Measurements from ENCODE around the gene CDH23. TPM values are rescaled to one million over a fixed set of nuclear protein-coding genes. Genes with fewer than 3 reads are reported as not detected.

The CDH23 gene
- total and polyA plus RNA-seq, 9 of the 15 experiments (the other 6 are each of a cell fraction or from before 2014, with no cell fraction given): 0.18 to 1.2 (median 0.47) TPM

- TF ChIP-seq CREB1 (IDR thresholded peaks at IDR 0.05) (no peak; the same call in 1 of the 2 replicates), CREB1 (CRISPR knock-in tag; IDR thresholded peaks at IDR 0.05) (no peak), ATF6 (CRISPR knock-in tag; IDR thresholded peaks at IDR 0.05) (peak; percentile 26; the same call in 1 of the 2 replicates), GABPB2 (CRISPR knock-in tag; conservative IDR thresholded peaks at IDR 0.05) (no peak), ASH1L (IDR thresholded peaks at IDR 0.05; ENCODE audit: borderline replicate concordance, low read depth, partially characterized antibody) (no peak), CHD1 (IDR thresholded peaks at IDR 0.05; ENCODE audit: low read length) (no peak), ZNF766 (CRISPR knock-in tag; conservative IDR thresholded peaks at IDR 0.05) (peak; percentile 93), XRCC5 (IDR thresholded peaks at IDR 0.05; ENCODE audit: low read depth, low read length) (0 out of 2 replicates have a peak, but pooled peaks have one; percentile 36)
These were observed 401.0 kb downstream of the CDH23 start (continued) for GRCh38 chr10:71797533-71798307.

GRCh38 chr10:71798308-71798624 is 401.5 kb downstream of the CDH23 start:
- Histone ChIP-seq H3K27ac (ENCODE audit: extremely low read depth, low read depth, low read length) (peak overlapping the region; percentile 67; the same call in 2 of the 3 replicates), H3K9me3 (replicated peaks; ENCODE audit: control insufficient read depth, insufficient read depth, low read depth, low read length) (no peaks in the 10 kb centered on the region), H3K9ac (ENCODE audit: insufficient read depth in 1 of 2, low read depth in 2 of 2, low read length in 2 of 2) (peak overlapping the region; percentile 3 to 13; a peak in 2 of 4 replicates), H3K36me3 (ENCODE audit: control insufficient read depth, insufficient read depth, low read length) (no peaks in the 10 kb centered on the region), H3K27me3 (ENCODE audit: control insufficient read depth in 2 of 2, insufficient read depth in 2 of 2, low read length in 2 of 2) (peaks cover 4 to 5% of the 10 kb centered on the region in 2 experiments; a peak in 3 of 5 replicates), H3K4me2 (ENCODE audit: insufficient read depth, low read length) (peak overlapping the region; percentile 64; the same call in 1 of the 2 replicates), H4K20me1 (replicated peaks; ENCODE audit: control insufficient read depth, insufficient read depth, low read length) (no peaks in the 10 kb centered on the region), H2AFZ (ENCODE audit: low read depth, low read length) (peak overlapping the region; percentile 80), H3K9me1 (ENCODE audit: control insufficient read depth, insufficient read depth, low read length) (peaks cover 8% of the 10 kb centered on the region), H3K4me1 (replicated peaks in 1 of 2; ENCODE audit: control insufficient read depth in 2 of 2, insufficient read depth in 2 of 2, low read length in 2 of 2) (peaks cover 22 to 30% of the 10 kb centered on the region in 2 experiments), H3K79me2 (ENCODE audit: control insufficient read depth, insufficient read depth, low read length) (no peaks in the 10 kb centered on the region), H3K4me3 (no peak overlapping the region)
- WGBS (ENCODE audit: insufficient coverage, low coverage, missing lambda C conversion rate): 49% methylated on average over 6 of the region's 6 CpGs
- ATAC-seq (no peak), DNase-seq (ENCODE audit: extremely low read depth in 1 of 4, low spot score in 3 of 4) (no peak), FAIRE-seq (no peak)
- BruUV-seq (replicated peaks): no TSS peak
- in situ Hi-C loops (cut with MboI) (no loop called here), intact Hi-C loops (cut with micrococcal nuclease) (no loop called here)
- CTCF ChIA-PET (ENCODE audit: low intra/inter-chr PET ratio): no interaction called here
- POLR2A ChIA-PET: interaction anchor here (0.6 to 0.8 kb wide), 2 partner anchors 31 to 167 kb away, joined by 3 read pairs; no protein-coding TSS in a partner anchor
- TF ChIP-seq ZNF395 (CRISPR knock-in tag; IDR thresholded peaks at IDR 0.05) (no peak; the same call in 1 of the 2 replicates), CSDE1 (IDR thresholded peaks at IDR 0.05) (no peak), MXD1 (CRISPR knock-in tag; IDR thresholded peaks at IDR 0.05; ENCODE audit: borderline replicate concordance, poor library complexity, severe bottlenecking) (no peak), ATF4 (CRISPR knock-in tag; IDR thresholded peaks at IDR 0.05) (no peak), RB1 (IDR thresholded peaks at IDR 0.05; ENCODE audit: low read depth) (no peak), PCBP2 (IDR thresholded peaks at IDR 0.05; ENCODE audit: low read depth, low read length, poor library complexity, severe bottlenecking) (no peak)
